Endodermal cell (in vitro differentiated cells): ENCODE results near the gene NR6A1. TPM values are rescaled to one million over a fixed set of nuclear protein-coding genes. Genes with fewer than 3 reads are reported as not detected.
A peak's percentile ranks its signal among the peaks of the same experiment; 100 is the strongest.

Source experiments
- DNase-seq: peaks from one replicate; pipeline ENCODE4 v3.0.0-alpha.2; 2017
- H3K27ac ChIP-seq: 2 replicates; pipeline ENCODE4 v1.5.1; 2013; ENCODE audit warnings: mild to moderate bottlenecking, low read depth, low read length, moderate library complexity
- H3K27me3 ChIP-seq: 2 replicates; pipeline ENCODE4 v1.6.1; 2013; ENCODE audit warnings: mild to moderate bottlenecking, low read length, moderate library complexity; ENCODE audit not compliant: insufficient read depth, control insufficient read depth, poor library complexity, severe bottlenecking
- H3K36me3 ChIP-seq: 2 replicates; pipeline ENCODE4 v1.7.0; 2013; ENCODE audit warnings: mild to moderate bottlenecking, low read length, moderate library complexity; ENCODE audit not compliant: control insufficient read depth, insufficient read depth
- H3K4me1 ChIP-seq: one replicate; pipeline ENCODE4 v1.7.0; 2013; ENCODE audit warnings: low read length; ENCODE audit not compliant: control insufficient read depth, insufficient read depth
- H3K4me3 ChIP-seq: 2 replicates; pipeline ENCODE4 v1.5.1; 2013; ENCODE audit warnings: mild to moderate bottlenecking, low read length, moderate library complexity
- H3K9ac ChIP-seq: 2 replicates; pipeline ENCODE4 v1.6.1; 2013; ENCODE audit warnings: mild to moderate bottlenecking, low read length, moderate library complexity; ENCODE audit not compliant: poor library complexity, severe bottlenecking; ENCODE audit errors: extremely low read depth
- H3K9me3 ChIP-seq: 2 replicates; pipeline ENCODE4 v1.6.1; 2013; ENCODE audit warnings: mild to moderate bottlenecking, low read length, moderate library complexity; ENCODE audit not compliant: control insufficient read depth
- H3K27ac Mint-ChIP-seq: 2 replicates; pipeline ENCODE4 v1.8.0; 2020; ENCODE audit warnings: mixed read lengths
- H3K27me3 Mint-ChIP-seq: 2 replicates; pipeline ENCODE4 v1.8.0; 2021; ENCODE audit warnings: mild to moderate bottlenecking, mixed read lengths; ENCODE audit not compliant: insufficient read depth
- H3K36me3 Mint-ChIP-seq: 2 replicates; pipeline ENCODE4 v1.8.0; 2020; ENCODE audit warnings: low read depth, mixed read lengths
- H3K4me1 Mint-ChIP-seq: 2 replicates; pipeline ENCODE4 v1.8.0; 2020; ENCODE audit warnings: mixed read lengths
- H3K4me3 Mint-ChIP-seq: 2 replicates; pipeline ENCODE4 v1.8.0; 2020; ENCODE audit warnings: mild to moderate bottlenecking, moderate library complexity, mixed read lengths
- H3K9me3 Mint-ChIP-seq: 2 replicates; pipeline ENCODE4 v1.8.0; 2020; ENCODE audit warnings: mild to moderate bottlenecking, mixed read lengths
- WGBS, 2 experiments: methylation state at CpG; one replicate each; pipeline versions ENCODE4 v1.1.5 to v1.1.7; 2013; ENCODE audit warnings: missing lambda C conversion rate in 2 of 2, mixed read lengths in 1 of 2; ENCODE audit not compliant: insufficient coverage in 1 of 2, insufficient read length in 1 of 2; 5-methylcytosine and 5-hydroxymethylcytosine counted together
- total RNA-seq, 2 donors: library from RNA; stranded (reverse); fragmentation: NEBNext Ultra II Directional in 1 of 2; extraction: Animal tissue kit (Norgen Biotek cat#: 25700) in 1 of 2; gene quantifications; 2 replicates in 1 of 2; 3 replicates in 1 of 2; pipeline ENCODE4 v1.2.1, GENCODE V29; 2021
- TF ChIP-seq, protein P1 (sequence below): fragments of 200-600 bp; sonication (generic); conservative IDR thresholded peaks from 2 replicates; pipeline ENCODE4 v1.5.0; 2021; ENCODE audit warnings: antibody characterized with exemption, mild to moderate bottlenecking

NR6A1 gene
- total RNA-seq, 2 donors from 2014 or later: 168 to 206 TPM

DNA sequence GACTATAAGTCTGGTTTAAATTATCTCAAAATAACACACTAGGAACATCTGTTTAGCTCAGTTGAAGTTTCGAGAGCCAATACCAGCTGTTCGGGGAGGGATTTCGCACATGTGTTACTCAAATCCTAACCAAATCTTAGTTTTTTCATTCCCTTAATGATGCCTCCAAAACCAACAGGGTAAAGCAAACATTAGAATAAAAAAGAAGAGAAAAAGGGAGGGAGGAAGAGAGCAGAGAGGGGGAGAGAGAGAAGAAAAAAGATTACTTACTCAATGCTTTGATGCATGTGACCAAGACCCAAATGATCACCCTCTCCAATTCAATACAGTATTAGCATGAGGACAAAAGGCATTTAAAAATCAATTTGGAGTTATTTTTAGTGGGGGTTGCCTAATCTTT, 177.9 kb downstream of the NR6A1 start:
- H3K36me3 Mint-ChIP-seq: peaks cover 3% of the 10 kb centered on the region
- WGBS, 2 experiments: 29 to 45% methylated on average over 2 to 3 of the region's 3 CpGs
- no peaks in the 10 kb centered on the region for H3K27me3 Mint-ChIP-seq
- no peak for DNase-seq
- H3K4me3 Mint-ChIP-seq: peak overlapping the region; percentile 48
- H3K27ac ChIP-seq: peak overlapping the region; percentile 93
- peak overlapping the region; percentile 91 for H3K27ac Mint-ChIP-seq
- no peaks in the 10 kb centered on the region for H3K9me3 Mint-ChIP-seq
- H3K9ac ChIP-seq: peak overlapping the region; percentile 4
- peaks cover 30% of the 10 kb centered on the region for H3K4me1 ChIP-seq
- peak overlapping the region; percentile 70 for H3K4me3 ChIP-seq
- no peaks in the 10 kb centered on the region for H3K9me3 ChIP-seq
- H3K4me1 Mint-ChIP-seq: peaks cover 60% of the 10 kb centered on the region
- no peaks in the 10 kb centered on the region for H3K36me3 ChIP-seq
- TF ChIP-seq, protein P1, sequence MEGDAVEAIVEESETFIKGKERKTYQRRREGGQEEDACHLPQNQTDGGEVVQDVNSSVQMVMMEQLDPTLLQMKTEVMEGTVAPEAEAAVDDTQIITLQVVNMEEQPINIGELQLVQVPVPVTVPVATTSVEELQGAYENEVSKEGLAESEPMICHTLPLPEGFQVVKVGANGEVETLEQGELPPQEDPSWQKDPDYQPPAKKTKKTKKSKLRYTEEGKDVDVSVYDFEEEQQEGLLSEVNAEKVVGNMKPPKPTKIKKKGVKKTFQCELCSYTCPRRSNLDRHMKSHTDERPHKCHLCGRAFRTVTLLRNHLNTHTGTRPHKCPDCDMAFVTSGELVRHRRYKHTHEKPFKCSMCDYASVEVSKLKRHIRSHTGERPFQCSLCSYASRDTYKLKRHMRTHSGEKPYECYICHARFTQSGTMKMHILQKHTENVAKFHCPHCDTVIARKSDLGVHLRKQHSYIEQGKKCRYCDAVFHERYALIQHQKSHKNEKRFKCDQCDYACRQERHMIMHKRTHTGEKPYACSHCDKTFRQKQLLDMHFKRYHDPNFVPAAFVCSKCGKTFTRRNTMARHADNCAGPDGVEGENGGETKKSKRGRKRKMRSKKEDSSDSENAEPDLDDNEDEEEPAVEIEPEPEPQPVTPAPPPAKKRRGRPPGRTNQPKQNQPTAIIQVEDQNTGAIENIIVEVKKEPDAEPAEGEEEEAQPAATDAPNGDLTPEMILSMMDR: no peak
- H3K27me3 ChIP-seq: no peaks in the 10 kb centered on the region

GRCh38 chr9:124590889-124591641, 180.0 kb downstream of the NR6A1 start:
- Histone ChIP-seq H3K27ac (peak overlapping the region; percentile 46), H3K36me3 (peaks cover 3% of the 10 kb centered on the region), H3K9ac (no peak overlapping the region), H3K4me1 (peaks cover 16% of the 10 kb centered on the region), H3K9me3 (no peaks in the 10 kb centered on the region), H3K27me3 (no peaks in the 10 kb centered on the region), H3K4me3 (no peak overlapping the region)
- H3K4me1 Mint-ChIP-seq: peaks cover 58% of the 10 kb centered on the region
- peak overlapping the region; percentile 36 for H3K27ac Mint-ChIP-seq
- H3K9me3 Mint-ChIP-seq: no peaks in the 10 kb centered on the region
- TF ChIP-seq, protein P1: no peak
- peaks cover 18% of the 10 kb centered on the region for H3K36me3 Mint-ChIP-seq
- H3K27me3 Mint-ChIP-seq: no peaks in the 10 kb centered on the region
- 88 to 92% methylated on average over 4 to 6 of the region's 6 CpGs for WGBS, 2 experiments
- no peak overlapping the region for H3K4me3 Mint-ChIP-seq
- DNase-seq: no peak

DNA sequence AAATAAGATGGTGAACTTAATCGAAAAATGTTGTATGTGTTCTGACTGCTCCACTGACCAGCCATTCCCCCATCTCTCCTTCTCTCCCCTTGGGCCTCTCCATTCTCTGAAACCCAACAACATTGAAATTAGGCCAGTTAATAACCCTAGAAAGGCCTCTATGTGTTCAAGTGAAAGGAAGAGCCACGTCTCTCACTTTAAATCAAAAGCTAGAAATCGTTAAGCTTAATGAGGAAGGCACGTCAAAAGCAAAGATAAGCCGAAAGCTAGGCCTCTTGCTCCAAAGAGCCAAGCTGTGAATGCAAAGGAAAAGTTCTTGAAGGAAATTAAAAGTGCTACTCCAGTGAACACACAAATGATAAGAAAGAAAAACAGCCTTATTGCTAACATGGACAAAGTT, 186.5 kb downstream of the NR6A1 start:
- Histone ChIP-seq H3K4me1 (no peaks in the 10 kb centered on the region), H3K9me3 (peaks cover 8% of the 10 kb centered on the region), H3K36me3 (peaks cover 9% of the 10 kb centered on the region), H3K9ac (no peak overlapping the region), H3K27ac (no peak overlapping the region), H3K27me3 (no peaks in the 10 kb centered on the region), H3K4me3 (no peak overlapping the region)
- Mint-ChIP-seq H3K4me3 (no peak overlapping the region), H3K4me1 (peaks cover 27% of the 10 kb centered on the region), H3K27me3 (no peaks in the 10 kb centered on the region), H3K9me3 (peaks cover 9% of the 10 kb centered on the region), H3K27ac (peak overlapping the region; percentile 59), H3K36me3 (peaks cover 28% of the 10 kb centered on the region)
- 74 to 80% methylated on average over 3 to 5 of the region's 5 CpGs for WGBS, 2 experiments
- DNase-seq: no peak
- TF ChIP-seq, protein P1: no peak
